Endothelial cell (in vitro differentiated cells): Measurements from ENCODE around the gene RABL6. TPM values are rescaled to one million over a fixed set of nuclear protein-coding genes. Genes with fewer than 3 reads are reported as not detected.
"Not testable (repeated sequence)": the region's sequence is repeated elsewhere in the genome, so short reads cannot be mapped to it uniquely, and the experiment has no call there.

Experiments
- DNase-seq: peaks from one replicate; pipeline ENCODE4 v3.0.0; 2021; ENCODE audit warnings: low spot score
- H3K27ac Mint-ChIP-seq: one replicate; pipeline ENCODE4 v1.8.0; 2021; ENCODE audit warnings: mixed read lengths, inconsistent platforms; ENCODE audit not compliant: unreplicated experiment
- H3K27me3 Mint-ChIP-seq: one replicate; pipeline ENCODE4 v1.8.0; 2021; ENCODE audit warnings: mild to moderate bottlenecking, moderate library complexity, mixed read lengths, inconsistent platforms; ENCODE audit not compliant: unreplicated experiment
- H3K36me3 Mint-ChIP-seq: one replicate; pipeline ENCODE4 v1.8.0; 2021; ENCODE audit warnings: mild to moderate bottlenecking, low read depth, mixed read lengths, inconsistent platforms; ENCODE audit not compliant: unreplicated experiment
- H3K4me1 Mint-ChIP-seq: one replicate; pipeline ENCODE4 v1.8.0; 2021; ENCODE audit warnings: mild to moderate bottlenecking, mixed read lengths, inconsistent platforms; ENCODE audit not compliant: unreplicated experiment
- H3K4me3 Mint-ChIP-seq: one replicate; pipeline ENCODE4 v1.8.0; 2021; ENCODE audit warnings: mild to moderate bottlenecking, mixed read lengths, inconsistent platforms; ENCODE audit not compliant: unreplicated experiment
- H3K9me3 Mint-ChIP-seq: one replicate; pipeline ENCODE4 v1.8.0; 2021; ENCODE audit warnings: mixed read lengths, inconsistent platforms; ENCODE audit not compliant: unreplicated experiment
- CTCF ChIP-seq: fragments of 200-600 bp; sonication (generic); IDR thresholded peaks from one replicate; pipeline ENCODE4 v1.5.0; 2021; ENCODE audit warnings: antibody characterized with exemption; ENCODE audit not compliant: unreplicated experiment
- total RNA-seq: library from RNA; stranded (reverse); fragmentation: NEBNext Ultra II Directional; extraction: Animal tissue kit (Norgen Biotek cat#: 25700); gene quantifications from one replicate; pipeline ENCODE4 v1.2.1, GENCODE V29; 2021; ENCODE audit not compliant: unreplicated experiment

RABL6 gene
- total RNA-seq, 1 donor from 2014 or later: 88.4 TPM

- Mint-ChIP-seq H3K4me3 (no peak overlapping the region), H3K9me3 (no peaks in the 10 kb centered on the region), H3K27ac (no peak overlapping the region), H3K27me3 (peaks cover 15% of the 10 kb centered on the region), H3K4me1 (peaks cover 16% of the 10 kb centered on the region), H3K36me3 (peaks cover 3% of the 10 kb centered on the region)
- no peak for TF ChIP-seq CTCF
- DNase-seq: no peak
These were observed 8.5 kb upstream of the RABL6 start for GRCh38 chr9:136799079-136799853.

GRCh38 chr9:136799854-136800657 lies 7.7 kb upstream of the RABL6 start:
- DNase-seq: peak; percentile 89
- Mint-ChIP-seq H3K9me3 (no peaks in the 10 kb centered on the region), H3K27me3 (peaks cover 18% of the 10 kb centered on the region), H3K4me3 (peak overlapping the region; percentile 90), H3K4me1 (peaks cover 16% of the 10 kb centered on the region), H3K36me3 (peaks cover 3% of the 10 kb centered on the region), H3K27ac (no peak overlapping the region)
- no peak for TF ChIP-seq CTCF

- H3K9me3 Mint-ChIP-seq: no peaks in the 10 kb centered on the region
- peaks cover 7% of the 10 kb centered on the region for H3K4me1 Mint-ChIP-seq
- no peak for TF ChIP-seq CTCF
- no peak overlapping the region for H3K27ac Mint-ChIP-seq
- DNase-seq: no peak
- H3K27me3 Mint-ChIP-seq: peaks cover 17% of the 10 kb centered on the region
- H3K4me3 Mint-ChIP-seq: no peak overlapping the region
- H3K36me3 Mint-ChIP-seq: peaks cover 8% of the 10 kb centered on the region
These were observed 5.4 kb upstream of the RABL6 start for GRCh38 chr9:136802321-136802720.

GRCh38 chr9:136803009-136803550 lies 4.7 kb upstream of the RABL6 start:
- not testable (repeated sequence) for H3K4me1 Mint-ChIP-seq, H3K27ac Mint-ChIP-seq, H3K9me3 Mint-ChIP-seq, H3K4me3 Mint-ChIP-seq, H3K36me3 Mint-ChIP-seq, DNase-seq
- H3K27me3 Mint-ChIP-seq: peaks cover 17% of the 10 kb centered on the region

GRCh38 chr9:136803551-136804508 lies 3.9 kb upstream of the RABL6 start:
- H3K4me1 Mint-ChIP-seq: peaks cover 8% of the 10 kb centered on the region

More at GRCh38 chr9:136803551-136804508, 3.9 kb upstream of the RABL6 start:
- peaks cover 17% of the 10 kb centered on the region for H3K27me3 Mint-ChIP-seq
- H3K9me3 Mint-ChIP-seq: no peaks in the 10 kb centered on the region
- H3K36me3 Mint-ChIP-seq: peaks cover 8% of the 10 kb centered on the region
- H3K4me3 Mint-ChIP-seq: peak overlapping the region; percentile 73
- no peak for TF ChIP-seq CTCF
- DNase-seq: no peak
- H3K27ac Mint-ChIP-seq: no peak overlapping the region
